Heart left ventricle (tissue), 16 donors: ENCODE results near the gene PLEKHG3. TPM values are rescaled to one million over a fixed set of nuclear protein-coding genes. Genes with fewer than 3 reads are reported as not detected.

Source experiments
- ATAC-seq, 4 donors: fragments of 200-7000 bp; cut with Tn5 transposase; one replicate each; pipeline ENCODE4 v1.9.1; 2020 to 2022; ENCODE audit warnings: moderate library complexity in 4 of 4, mild to moderate bottlenecking in 3 of 4, moderate number of reproducible peaks in 1 of 4
- DNase-seq, 5 donors: peaks; one replicate each; pipeline ENCODE4 v3.0.0-alpha.2; 2020
- H3K27ac ChIP-seq, 12 donors: fragments of 200-600 bp; sonication (generic) in 4 of 12; one replicate each; pipeline versions ENCODE4 v1.5.0 to v1.8.0; 2016 to 2022; ENCODE audit warnings: mild to moderate bottlenecking in 2 of 12
- H3K27me3 ChIP-seq, 9 donors: fragments of 200-600 bp; sonication (generic) in 2 of 9; one replicate each; pipeline versions ENCODE4 v1.5.1 to v1.8.0; 2016 to 2022; ENCODE audit warnings: mild to moderate bottlenecking in 3 of 9
- H3K36me3 ChIP-seq, 9 donors: fragments of 200-600 bp; sonication (generic) in 2 of 9; one replicate each; pipeline versions ENCODE4 v1.5.0 to v1.8.0; 2018 to 2022; ENCODE audit warnings: mild to moderate bottlenecking in 2 of 9
- H3K4me1 ChIP-seq, 12 donors: fragments of 200-600 bp; sonication (generic) in 4 of 12; one replicate each; pipeline versions ENCODE4 v1.5.0 to v1.8.0; 2016 to 2022; ENCODE audit warnings: mild to moderate bottlenecking in 3 of 12
- H3K4me3 ChIP-seq, 12 donors: fragments of 200-600 bp; sonication (generic) in 4 of 12; one replicate each; pipeline versions ENCODE4 v1.5.0 to v1.8.0; 2017 to 2022; ENCODE audit warnings: mild to moderate bottlenecking in 9 of 12, moderate library complexity in 4 of 12
- H3K9me3 ChIP-seq, 12 donors: fragments of 200-600 bp; sonication (generic) in 4 of 12; one replicate each; pipeline versions ENCODE4 v1.5.0 to v1.8.0; 2016 to 2022; ENCODE audit warnings: mild to moderate bottlenecking in 1 of 12
- POLR2A ChIP-seq, 2 donors: fragments of 450-650 bp; IDR thresholded peaks; one replicate each; pipeline ENCODE4 v1.6.1; 2017; ENCODE audit warnings: antibody characterized with exemption in 2 of 2, mild to moderate bottlenecking in 2 of 2, moderate library complexity in 2 of 2
- WGBS, 4 donors: extraction: QIAGEN DNeasy Blood & Tissue Kit in 2 of 4; methylation state at CpG; one replicate each; pipeline versions ENCODE4 v1.1.5 to v1.1.7; 2013 to 2018; 5-methylcytosine and 5-hydroxymethylcytosine counted together
- intact Hi-C, 10 donors: fragments of 100-400 bp; cut with DNase I; formaldehyde crosslinking; loops; one replicate each; pipeline versions ENCODE4 v1.11.1 to v1.14.2; 2022
- polyA plus RNA-seq, 2 donors: library from polyadenylated mRNA; stranded (reverse); fragments of 200-250 nt; gene quantifications; one replicate each; pipeline ENCODE4 v1.2.3, GENCODE V29; 2013
- total RNA-seq, 9 donors: library from RNA; depleted of rRNA in 2 of 9; stranded (reverse); fragments of >200 nt in 2 of 9; fragmentation: NEBNext Ultra II Directional in 3 of 9; extraction: Animal tissue kit (Norgen Biotek cat#: 25700) in 3 of 9; gene quantifications; one replicate each; pipeline versions ENCODE4 v1.1.0 to v1.2.4, GENCODE V29; 2016 to 2023
- TF ChIP-seq, protein P1 (sequence below), 12 donors: fragments of 200-600 bp; sonication (generic) in 4 of 12; IDR thresholded peaks; one replicate each; pipeline versions ENCODE4 v1.5.0 to v1.8.0; 2018 to 2022; ENCODE audit warnings: antibody characterized with exemption in 12 of 12, mild to moderate bottlenecking in 5 of 12
- donor health status: ischemic (EF 13 %, LVEDD 7.1; RV severe dilation, severe dysfunction).
- donor health status: healthy with polysubstance abuse.
- donor health status: DM: no; HTN: yes; CAD: no.
- donor health status: DM: no; HTN: no; CAD: no.
- donor health status: ischemic (EF 25% LVEDD 6.9; RV normal size, moderate dysfunction).
- donor health status: ischemic (EF 25% LVEDD 5.7; RV mildly dilated, moderate dysfunction).
- donor health status: healthy.
- donor health status: DM: yes; HTN: yes; CAD: no.
- donor health status: ischemic (EF 35%, LVEDD 5.7; RV mildly dilated, moderate dysfunction).
- donor health status: nonischemic (EF 11% LVEDD 7.7; RV severe dilation, severe dysfunction).
- donor health status: DM: yes; HTN: yes; CAD: no.
- donor health status: PGD.
- donor health status: ischemic (EF 29% LVEDD 5.4; RV normal size, mild dysfunction).
- donor health status: nonischemic (EF 23%, LVEDD 6.1; RV moderate dilation, normal function).

The PLEKHG3 gene
- total and polyA plus RNA-seq, 11 donors: 7.0 to 34.3 (median 17.8) TPM

DNA sequence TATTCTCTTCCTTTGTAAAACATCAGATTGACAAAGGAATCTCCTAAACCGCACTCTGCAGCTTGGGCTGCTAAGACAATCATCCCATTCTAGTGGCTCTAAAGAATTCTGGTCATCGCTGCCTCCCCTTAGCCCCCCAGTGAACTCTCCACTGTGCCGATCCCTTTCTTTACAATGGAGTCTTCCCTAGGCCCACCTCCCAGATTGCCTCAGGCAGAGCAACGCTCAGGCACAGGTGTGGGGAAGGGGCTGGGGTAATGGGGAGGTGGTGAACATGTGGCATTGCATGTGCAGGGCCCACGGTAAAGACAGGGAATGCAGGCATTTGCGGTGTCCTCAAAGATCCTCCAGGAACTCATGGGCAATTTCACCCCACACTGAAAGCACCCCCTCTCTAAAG, 86.3 kb downstream of the PLEKHG3 start:
- no peak for DNase-seq
- Histone ChIP-seq H3K4me3 (no peak overlapping the region), H3K36me3 (peaks cover 0 to 54% (median 35%) of the 10 kb centered on the region in 9 donors), H3K27ac (no peak overlapping the region), H3K9me3 (no peaks in the 10 kb centered on the region), H3K4me1 (peaks cover 0 to 8% (median 0%) of the 10 kb centered on the region in 12 donors), H3K27me3 (no peaks in the 10 kb centered on the region)
- WGBS, 4 donors: 80 to 89% (median 83%) methylated on average over 5 to 6 of the region's 6 CpGs
- no peak for TF ChIP-seq POLR2A (IDR thresholded peaks at IDR 0.05)
- TF ChIP-seq, protein P1, sequence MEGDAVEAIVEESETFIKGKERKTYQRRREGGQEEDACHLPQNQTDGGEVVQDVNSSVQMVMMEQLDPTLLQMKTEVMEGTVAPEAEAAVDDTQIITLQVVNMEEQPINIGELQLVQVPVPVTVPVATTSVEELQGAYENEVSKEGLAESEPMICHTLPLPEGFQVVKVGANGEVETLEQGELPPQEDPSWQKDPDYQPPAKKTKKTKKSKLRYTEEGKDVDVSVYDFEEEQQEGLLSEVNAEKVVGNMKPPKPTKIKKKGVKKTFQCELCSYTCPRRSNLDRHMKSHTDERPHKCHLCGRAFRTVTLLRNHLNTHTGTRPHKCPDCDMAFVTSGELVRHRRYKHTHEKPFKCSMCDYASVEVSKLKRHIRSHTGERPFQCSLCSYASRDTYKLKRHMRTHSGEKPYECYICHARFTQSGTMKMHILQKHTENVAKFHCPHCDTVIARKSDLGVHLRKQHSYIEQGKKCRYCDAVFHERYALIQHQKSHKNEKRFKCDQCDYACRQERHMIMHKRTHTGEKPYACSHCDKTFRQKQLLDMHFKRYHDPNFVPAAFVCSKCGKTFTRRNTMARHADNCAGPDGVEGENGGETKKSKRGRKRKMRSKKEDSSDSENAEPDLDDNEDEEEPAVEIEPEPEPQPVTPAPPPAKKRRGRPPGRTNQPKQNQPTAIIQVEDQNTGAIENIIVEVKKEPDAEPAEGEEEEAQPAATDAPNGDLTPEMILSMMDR (IDR thresholded peaks at IDR 0.05): no peak
- no peak for ATAC-seq
- intact Hi-C loops: no loop called here

DNA sequence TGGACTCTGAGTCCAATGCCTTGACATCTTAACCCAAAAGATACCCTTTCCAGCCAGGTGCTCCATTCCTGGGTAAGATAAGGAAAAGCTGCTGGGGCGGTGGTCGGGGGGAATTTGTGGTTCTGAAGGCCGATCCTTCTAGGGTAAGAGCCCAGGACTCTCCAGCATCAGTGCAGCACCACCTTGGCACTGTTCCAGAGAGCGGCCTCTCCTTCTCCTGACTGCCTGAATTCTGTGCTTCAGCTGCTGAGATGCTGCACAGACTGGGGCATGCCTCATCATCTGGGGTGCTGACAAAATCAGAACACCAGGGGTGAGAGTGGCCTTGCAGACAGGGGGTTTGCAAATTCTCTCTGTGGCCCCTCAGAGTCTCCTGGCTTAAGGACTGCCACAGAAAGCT, 88.0 kb downstream of the PLEKHG3 start:
- WGBS, 4 donors: 71 to 95% (median 78%) methylated on average over 3 to 4 of the region's 4 CpGs
- TF ChIP-seq, protein P1 (IDR thresholded peaks at IDR 0.05): no peak
- TF ChIP-seq POLR2A (IDR thresholded peaks at IDR 0.05): no peak
- ATAC-seq: no peak
- DNase-seq: no peak
- H3K27ac ChIP-seq: no peak overlapping the region
- H3K9me3 ChIP-seq: no peaks in the 10 kb centered on the region
- H3K36me3 ChIP-seq: peaks cover 0 to 58% (median 35%) of the 10 kb centered on the region in 9 donors
- intact Hi-C loops: no loop called here
- H3K27me3 ChIP-seq: no peaks in the 10 kb centered on the region
- H3K4me3 ChIP-seq: no peak overlapping the region
- H3K4me1 ChIP-seq: no peaks in the 10 kb centered on the region

DNA sequence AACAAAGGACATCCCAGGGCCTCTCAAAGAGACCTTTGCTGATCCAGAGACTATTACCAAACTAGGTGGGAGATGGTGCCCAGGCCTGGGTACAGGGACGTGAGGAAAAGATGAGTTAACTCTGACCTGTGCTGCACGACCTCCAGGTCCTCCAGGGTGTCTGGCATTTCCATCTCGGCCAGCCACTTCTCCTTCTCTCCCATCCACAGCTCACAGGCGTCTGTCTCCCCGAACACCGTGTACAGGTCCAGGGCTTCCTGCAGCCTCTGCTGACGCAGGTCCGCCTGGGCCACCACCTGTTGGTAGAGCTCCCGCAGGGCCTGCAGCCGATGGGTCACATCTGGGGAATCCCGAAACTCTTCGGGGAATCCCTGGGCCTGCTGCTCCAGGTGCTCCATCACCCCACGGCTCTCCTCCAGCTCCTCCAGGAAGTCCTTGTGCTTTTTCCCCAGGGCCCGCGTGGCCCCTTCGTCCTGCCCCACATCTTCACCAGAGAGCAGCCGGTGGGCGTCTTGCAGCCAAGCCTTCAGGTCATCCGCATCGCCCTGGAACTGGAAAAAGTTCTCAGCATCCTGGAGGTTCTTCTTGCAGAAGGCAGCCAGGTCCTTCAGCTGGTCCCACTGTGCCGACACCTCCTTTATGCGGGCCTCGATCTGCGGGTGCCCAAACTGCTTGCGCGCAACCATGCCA, 88.8 kb downstream of the PLEKHG3 start:
- 91 to 94% (median 93%) methylated on average over 26 of the region's 26 CpGs for WGBS, 4 donors
- H3K9me3 ChIP-seq: no peaks in the 10 kb centered on the region
- no peak for ATAC-seq
- no peaks in the 10 kb centered on the region for H3K4me1 ChIP-seq
- TF ChIP-seq, protein P1 (IDR thresholded peaks at IDR 0.05): no peak
- TF ChIP-seq POLR2A (IDR thresholded peaks at IDR 0.05): no peak
- no peak for DNase-seq
- H3K36me3 ChIP-seq: peaks cover 0 to 65% (median 35%) of the 10 kb centered on the region in 9 donors
- no peak overlapping the region for H3K27ac ChIP-seq
- no peak overlapping the region for H3K4me3 ChIP-seq
- H3K27me3 ChIP-seq: no peaks in the 10 kb centered on the region
- intact Hi-C loops: no loop called here

DNA sequence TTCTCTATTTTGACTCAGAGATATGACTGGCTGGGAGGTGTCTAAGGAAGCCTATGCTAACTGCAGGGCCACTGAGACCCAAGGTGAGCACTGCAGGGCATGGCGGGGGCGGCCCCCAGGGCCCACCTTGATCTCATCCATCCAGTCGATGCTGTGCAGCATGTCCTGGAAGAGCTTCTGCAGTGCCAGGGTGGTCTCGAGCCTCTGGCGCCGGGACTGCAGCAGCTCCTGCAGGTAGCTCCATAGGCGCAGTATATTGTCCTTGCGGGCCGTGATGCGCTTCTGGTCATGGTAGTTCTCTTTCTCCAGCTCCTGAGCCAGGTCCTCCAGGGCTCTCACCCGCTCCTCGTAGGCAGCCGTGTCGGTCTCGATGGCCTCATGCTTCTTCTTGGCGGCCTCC, 91.0 kb downstream of the PLEKHG3 start:
- intact Hi-C loops: no loop called here
- H3K9me3 ChIP-seq: no peaks in the 10 kb centered on the region
- peaks cover 0 to 5% (median 0%) of the 10 kb centered on the region in 12 donors for H3K4me1 ChIP-seq
- peaks cover 0 to 71% (median 43%) of the 10 kb centered on the region in 9 donors for H3K36me3 ChIP-seq
- no peaks in the 10 kb centered on the region for H3K27me3 ChIP-seq
- TF ChIP-seq, protein P1 (IDR thresholded peaks at IDR 0.05): no peak
- TF ChIP-seq POLR2A (IDR thresholded peaks at IDR 0.05): no peak
- no peak overlapping the region for H3K4me3 ChIP-seq
- 89 to 96% (median 95%) methylated on average over 10 to 16 of the region's 16 CpGs for WGBS, 4 donors
- DNase-seq (no peak), ATAC-seq (no peak)
- no peak overlapping the region for H3K27ac ChIP-seq
